ENCODE data around the gene HTR4. TPM values are rescaled to one million over a fixed set of nuclear protein-coding genes. Genes with fewer than 3 reads are reported as not detected.

The HTR4 gene
- polyA plus RNA-seq, 1 of the 3 experiments (the other 2 are of a cell fraction): not detected

DNA sequence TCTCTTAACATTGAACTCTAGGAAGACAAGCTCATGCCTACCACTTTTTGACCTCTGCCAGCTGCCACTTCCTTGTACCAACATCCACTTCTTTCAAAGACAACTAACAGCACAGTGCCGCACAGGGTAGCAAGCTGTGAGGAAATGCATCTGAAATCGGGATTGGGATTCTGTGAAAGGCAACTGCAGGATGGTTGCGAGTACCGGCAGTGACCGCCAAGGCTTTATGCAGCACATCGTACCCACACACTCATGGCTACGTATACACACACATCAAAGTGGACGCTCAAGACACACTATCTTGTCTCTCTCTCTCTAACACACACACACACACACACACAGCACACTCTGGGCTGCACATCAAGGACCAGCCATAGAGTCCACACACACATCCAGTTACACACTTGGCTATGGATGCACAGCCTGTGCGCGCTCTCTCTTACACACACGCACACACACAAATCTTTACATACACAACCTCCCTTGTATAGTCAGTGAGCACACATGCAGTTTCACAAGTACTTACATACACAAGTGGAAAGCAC, 964 bp downstream of the HTR4 start:
- no peak overlapping the region for H3K9ac ChIP-seq
- no peaks in the 10 kb centered on the region for H4K20me1 ChIP-seq (ENCODE audit: insufficient read depth)
- no peak overlapping the region for H3K4me3 ChIP-seq (ENCODE audit: low read depth in 2 of 2, low read length in 1 of 2)
- H3F3A ChIP-seq (replicated peaks; ENCODE audit: insufficient read depth): no peaks in the 10 kb centered on the region
- ChIA-PET CTCF (interaction anchor here (0.9 to 4.3 kb wide), 2 partner anchors 12 to 77 kb away, joined by 5 to 15 read pairs; no protein-coding TSS in a partner anchor), POLR2A (no interaction called here)
- H2AFZ ChIP-seq (ENCODE audit: low read depth): no peak overlapping the region
- no peak overlapping the region for H3K27ac ChIP-seq (ENCODE audit: low read depth in 2 of 2, low read length in 1 of 2)
- WGBS (ENCODE audit: low lambda C conversion rate): 77% methylated on average over 11 of the region's 11 CpGs
- H3K9me3 ChIP-seq: no peaks in the 10 kb centered on the region
- H3K4me1 ChIP-seq (ENCODE audit: control insufficient read depth in 1 of 2, insufficient read depth in 2 of 2, low read depth in 1 of 2, low read length in 1 of 2): peaks cover 0 to 2% of the 10 kb centered on the region in 2 experiments; a peak in 1 of 4 replicates
- no peak for TF ChIP-seq CTCF (IDR thresholded peaks at IDR 0.05)
- TF ChIP-seq ELF1 (IDR thresholded peaks at IDR 0.05): no peak
- TF ChIP-seq RAD21 (IDR thresholded peaks at IDR 0.05; ENCODE audit: low read length): no peak
- TF ChIP-seq, protein P1, sequence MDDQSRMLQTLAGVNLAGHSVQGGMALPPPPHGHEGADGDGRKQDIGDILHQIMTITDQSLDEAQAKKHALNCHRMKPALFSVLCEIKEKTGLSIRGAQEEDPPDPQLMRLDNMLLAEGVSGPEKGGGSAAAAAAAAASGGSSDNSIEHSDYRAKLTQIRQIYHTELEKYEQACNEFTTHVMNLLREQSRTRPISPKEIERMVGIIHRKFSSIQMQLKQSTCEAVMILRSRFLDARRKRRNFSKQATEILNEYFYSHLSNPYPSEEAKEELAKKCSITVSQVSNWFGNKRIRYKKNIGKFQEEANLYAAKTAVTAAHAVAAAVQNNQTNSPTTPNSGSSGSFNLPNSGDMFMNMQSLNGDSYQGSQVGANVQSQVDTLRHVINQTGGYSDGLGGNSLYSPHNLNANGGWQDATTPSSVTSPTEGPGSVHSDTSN (IDR thresholded peaks at IDR 0.05): no peak
- no peak for TF ChIP-seq IRF3 (IDR thresholded peaks at IDR 0.05; ENCODE audit: low read depth, low read length)
- no peak for TF ChIP-seq GATA2 (CRISPR knock-in tag; IDR thresholded peaks at IDR 0.05)
- no peak for TF ChIP-seq EZH2phosphoT487 (IDR thresholded peaks at IDR 0.05; ENCODE audit: borderline replicate concordance, low read depth)
- no peak for TF ChIP-seq USF2 (IDR thresholded peaks at IDR 0.05; ENCODE audit: borderline replicate concordance, low read depth, low read length)
- no peak for TF ChIP-seq TAF1 (IDR thresholded peaks at IDR 0.05; ENCODE audit: borderline replicate concordance, low read depth, low read length)
- no peak for TF ChIP-seq GABPA (IDR thresholded peaks at IDR 0.05; ENCODE audit: low read depth)
- DNase-seq: no peak
- H3K27me3 ChIP-seq (ENCODE audit: insufficient read depth): peaks cover 17% of the 10 kb centered on the region; the same call in 1 of the 2 replicates
- H3K9me2 ChIP-seq: no peaks in the 10 kb centered on the region
- H3K36me3 ChIP-seq (replicated peaks in 1 of 2; ENCODE audit: control insufficient read depth in 1 of 2, insufficient read depth in 2 of 2, low read length in 1 of 2): no peaks in the 10 kb centered on the region
- no peaks in the 10 kb centered on the region for H3K79me2 ChIP-seq (ENCODE audit: insufficient read depth)
- no peak overlapping the region for H3K4me2 ChIP-seq

- Histone ChIP-seq H3F3A (replicated peaks; ENCODE audit: insufficient read depth) (no peaks in the 10 kb centered on the region), H3K4me3 (ENCODE audit: low read depth in 2 of 2, low read length in 1 of 2) (no peak overlapping the region), H3K27me3 (ENCODE audit: insufficient read depth) (peaks cover 17% of the 10 kb centered on the region; the same call in 1 of the 2 replicates), H3K4me2 (no peak overlapping the region), H3K27ac (ENCODE audit: low read depth in 2 of 2, low read length in 1 of 2) (no peak overlapping the region), H3K36me3 (replicated peaks in 1 of 2; ENCODE audit: control insufficient read depth in 1 of 2, insufficient read depth in 2 of 2, low read length in 1 of 2) (no peaks in the 10 kb centered on the region), H2AFZ (ENCODE audit: low read depth) (no peak overlapping the region), H3K9me3 (no peaks in the 10 kb centered on the region), H3K9ac (no peak overlapping the region), H3K4me1 (ENCODE audit: control insufficient read depth in 1 of 2, insufficient read depth in 2 of 2, low read depth in 1 of 2, low read length in 1 of 2) (peaks cover 0 to 2% of the 10 kb centered on the region in 2 experiments; a peak in 1 of 4 replicates), H4K20me1 (ENCODE audit: insufficient read depth) (no peaks in the 10 kb centered on the region), H3K79me2 (ENCODE audit: insufficient read depth) (no peaks in the 10 kb centered on the region), H3K9me2 (no peaks in the 10 kb centered on the region)
- CTCF ChIA-PET: interaction anchor here (1.3 to 4.3 kb wide), 2 partner anchors 78 to 207 kb away, joined by 3 to 15 read pairs; no protein-coding TSS in a partner anchor
- WGBS (ENCODE audit: low lambda C conversion rate): 21% methylated on average over 1 of the region's 1 CpG
- no peak for DNase-seq
- POLR2A ChIA-PET: no interaction called here
- TF ChIP-seq ELF1 (IDR thresholded peaks at IDR 0.05): no peak
- TF ChIP-seq RAD21 (IDR thresholded peaks at IDR 0.05; ENCODE audit: low read length): no peak
- TF ChIP-seq MXI1 (IDR thresholded peaks at IDR 0.05; ENCODE audit: low read depth, low read length): no peak
- TF ChIP-seq TEAD4 (IDR thresholded peaks at IDR 0.05; ENCODE audit: borderline replicate concordance, insufficient read depth): no peak
These were observed 2.8 kb downstream of the HTR4 start for GRCh38 chr5:148651528-148651927.

Data from SK-N-SH (cell line).